D341Med (cell line): ENCODE measurements around the gene PLEKHG7.
"Not testable (repeated sequence)": the region's sequence is repeated elsewhere in the genome, so short reads cannot be mapped to it uniquely, and the experiment has no call there.

ENCODE experiments used
- DNase-seq: peaks from one replicate; pipeline ENCODE4 v3.0.0; 2012; ENCODE audit warnings: low spot score

Gene PLEKHG7, protein sequence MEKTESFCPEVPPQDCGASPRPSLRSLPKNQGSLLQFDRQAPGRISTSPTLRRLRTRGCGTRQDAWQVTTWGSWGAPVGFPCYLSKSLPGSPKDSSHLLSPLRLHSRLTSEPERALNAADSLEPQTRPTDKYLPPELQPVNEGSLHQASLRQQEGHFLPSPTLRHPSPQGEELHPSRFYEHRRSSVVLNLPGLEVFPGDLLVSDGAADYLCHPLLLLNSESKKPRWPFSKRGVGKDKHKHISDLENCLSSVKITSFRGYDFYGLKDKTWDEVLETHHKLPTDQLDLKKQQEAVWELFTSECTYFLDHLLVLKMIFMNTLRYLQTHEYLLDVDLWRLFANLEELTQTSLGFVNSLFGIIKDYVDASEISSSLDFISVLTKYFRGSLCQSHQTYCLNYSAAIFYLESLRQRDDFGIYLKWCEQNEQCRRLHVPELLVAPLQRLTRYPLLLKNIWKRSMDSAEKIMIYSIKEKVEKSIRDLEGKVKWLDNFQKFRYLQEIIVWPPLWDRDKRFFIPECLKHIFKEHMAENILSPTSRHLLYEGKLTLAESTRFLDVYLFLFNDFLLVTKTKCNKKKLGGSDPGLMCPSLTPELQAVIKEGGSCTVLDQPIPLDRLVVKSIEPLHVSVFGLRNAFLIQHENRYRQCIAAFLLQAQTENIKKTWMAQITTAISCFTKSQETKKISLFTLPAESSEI

DNA sequence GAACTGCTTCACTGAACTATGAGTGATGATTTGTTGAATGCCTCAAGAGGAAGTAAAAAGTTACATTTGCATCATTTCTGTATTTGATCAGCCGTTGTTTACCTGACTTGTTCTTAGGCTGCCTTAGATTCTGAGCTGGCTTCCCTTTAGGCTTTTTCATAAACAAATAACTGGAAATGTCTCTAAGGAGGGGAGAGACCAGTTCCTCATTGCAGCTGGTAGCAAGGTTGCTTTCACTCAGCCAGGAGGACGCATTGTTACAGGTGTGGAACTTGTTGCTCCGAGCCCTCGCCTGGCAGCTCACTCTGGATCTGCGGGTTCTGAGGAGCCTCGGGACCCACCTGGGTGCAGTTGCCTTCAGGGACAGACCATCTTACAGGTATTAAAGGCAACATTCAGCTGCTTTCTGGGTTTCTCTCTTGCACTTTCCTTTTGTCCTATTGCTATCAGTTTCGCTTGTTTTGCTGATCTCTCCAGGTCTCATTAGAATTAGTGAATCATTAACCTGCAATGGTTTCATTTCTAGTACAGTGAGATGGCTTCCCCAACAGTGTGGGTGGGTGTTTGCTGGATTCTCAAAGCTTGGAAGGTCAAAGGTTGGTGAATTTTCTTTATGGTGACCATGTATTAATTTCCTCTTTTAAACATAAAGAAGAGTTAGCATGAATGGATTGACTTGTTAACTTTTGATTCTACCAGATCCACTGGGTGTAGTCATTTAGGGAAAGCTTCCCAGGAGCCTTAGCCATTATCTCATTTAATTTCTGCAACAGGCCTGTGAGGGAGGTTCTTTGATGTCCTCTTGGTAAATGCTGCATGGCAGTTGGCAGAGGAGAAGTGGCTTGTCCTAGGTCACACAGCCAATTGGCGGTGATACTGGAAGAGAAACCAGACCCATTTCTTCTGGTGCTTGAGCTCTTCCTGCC, at the start of gene PLEKHG7:
TSS of gene PLEKHG7 (plus strand) at position 236 of the 926 bp plus-strand sequence. CDS start 3,643 bp downstream, outside the sequence.
- no peak for DNase-seq

DNA sequence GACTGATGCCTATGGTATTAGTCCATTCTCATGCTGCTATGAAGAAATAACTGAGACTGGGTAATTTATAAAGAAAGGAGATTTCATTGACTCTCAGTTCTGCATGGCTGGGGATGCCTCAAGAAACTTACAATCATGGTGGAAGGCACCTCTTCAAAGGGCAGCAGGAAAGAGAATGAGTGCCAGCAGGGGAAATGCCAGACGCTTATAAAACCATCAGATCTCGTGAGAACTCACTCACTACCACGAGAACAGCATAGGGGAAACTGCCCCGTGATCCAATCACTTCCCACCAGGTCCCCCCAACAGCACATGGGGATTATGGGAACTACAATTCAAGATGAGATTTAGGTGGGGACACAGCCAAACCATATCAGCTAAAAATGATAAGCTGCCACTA, 48.5 kb upstream of the PLEKHG7 start:
- DNase-seq: not testable (repeated sequence)

DNA sequence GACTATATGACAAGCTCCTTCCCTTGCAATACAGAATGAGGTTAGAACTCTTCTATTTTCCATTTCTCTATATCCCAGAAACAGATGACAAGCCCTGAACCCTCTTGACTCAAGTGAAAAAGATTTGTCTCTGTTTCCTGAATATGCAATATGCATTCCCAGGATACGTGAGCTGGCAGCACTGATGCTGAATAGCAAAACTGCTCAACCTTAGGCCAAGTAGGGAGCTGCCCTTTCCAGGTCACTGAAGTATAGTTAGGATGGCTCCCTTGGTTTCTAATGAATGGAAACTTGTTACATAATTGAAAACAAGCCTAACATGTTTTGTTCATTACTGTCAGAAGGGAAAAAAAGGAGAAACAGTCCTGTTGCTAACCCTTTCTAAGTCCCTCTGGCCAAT, 47.9 kb upstream of the PLEKHG7 start:
- DNase-seq: no peak

DNA sequence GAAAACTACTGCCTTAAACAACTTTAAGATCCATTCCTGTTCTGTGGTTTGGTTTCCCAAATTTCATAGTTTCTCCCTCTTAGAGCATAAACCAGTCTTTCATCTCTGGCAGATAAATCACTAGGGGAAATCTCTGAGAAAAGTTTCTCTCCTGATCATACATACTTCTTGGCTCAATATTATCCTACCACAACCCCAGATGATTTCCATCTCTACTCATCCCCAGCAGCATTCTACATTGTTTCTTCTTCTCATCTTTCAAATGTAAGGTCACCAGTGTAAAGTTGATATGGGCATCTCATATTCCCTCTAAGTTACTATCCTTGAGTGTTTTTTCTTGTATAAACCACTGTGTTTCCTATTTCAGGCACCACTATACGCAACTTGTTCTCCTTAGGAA, 45.9 kb upstream of the PLEKHG7 start:
- DNase-seq: no peak

DNA sequence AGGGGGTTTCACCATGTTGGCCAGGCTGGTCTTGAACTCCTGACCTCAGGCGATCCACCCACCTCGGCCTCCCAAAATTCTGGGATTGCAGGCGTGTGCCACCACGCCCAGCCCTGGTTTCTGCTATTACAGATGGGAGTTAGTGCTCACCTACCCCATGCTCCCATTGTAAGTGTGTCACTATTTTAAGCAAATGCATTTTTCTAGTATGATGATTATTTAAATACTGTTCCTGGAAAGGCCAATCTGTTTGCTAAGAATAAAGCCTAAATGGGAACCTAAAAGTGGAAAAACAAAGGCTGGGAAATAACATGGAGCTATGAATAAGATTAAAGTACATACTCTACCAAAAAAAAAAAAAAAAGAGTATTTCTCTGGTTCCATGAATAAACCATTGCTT, 45.0 kb upstream of the PLEKHG7 start:
- DNase-seq: no peak

DNA sequence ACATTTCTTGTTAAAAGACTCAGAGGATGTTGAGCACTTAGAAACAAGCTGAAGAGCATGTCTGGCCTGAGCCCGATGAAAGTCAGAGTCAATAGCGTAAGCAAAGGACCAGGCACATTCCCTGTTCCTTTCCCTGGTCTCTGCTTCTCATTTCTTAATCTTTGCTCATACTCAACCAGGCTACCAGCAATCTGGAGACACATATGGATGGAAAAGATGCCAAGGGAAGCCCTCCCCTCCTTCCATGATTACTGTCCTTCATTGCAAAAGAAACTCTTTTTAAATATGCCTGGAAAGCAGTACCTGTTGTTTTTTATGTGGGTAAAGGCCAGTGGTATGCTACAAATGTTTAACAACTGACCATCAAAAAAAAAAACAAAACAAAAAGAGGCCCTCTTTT, 44.2 kb upstream of the PLEKHG7 start:
- no peak for DNase-seq

DNA sequence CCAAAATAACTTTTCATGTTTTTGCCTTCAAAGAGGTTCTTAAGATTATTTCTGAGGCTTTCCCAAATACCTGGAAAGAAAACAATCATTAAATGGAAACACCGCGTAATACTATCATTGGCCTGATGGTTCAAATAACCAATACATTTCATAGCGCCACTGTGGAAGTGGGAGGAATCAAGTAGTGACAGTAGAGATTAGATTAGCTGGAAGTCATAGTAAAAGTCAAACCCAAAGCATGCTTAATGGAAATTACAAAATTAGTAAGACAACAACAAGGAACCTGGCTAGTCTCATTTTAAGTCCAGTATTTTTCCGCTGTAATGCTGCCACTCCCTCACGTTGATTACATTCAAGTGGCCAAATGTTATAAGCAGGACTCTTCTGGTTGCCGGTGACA, 41.5 kb upstream of the PLEKHG7 start:
- DNase-seq: no peak

DNA sequence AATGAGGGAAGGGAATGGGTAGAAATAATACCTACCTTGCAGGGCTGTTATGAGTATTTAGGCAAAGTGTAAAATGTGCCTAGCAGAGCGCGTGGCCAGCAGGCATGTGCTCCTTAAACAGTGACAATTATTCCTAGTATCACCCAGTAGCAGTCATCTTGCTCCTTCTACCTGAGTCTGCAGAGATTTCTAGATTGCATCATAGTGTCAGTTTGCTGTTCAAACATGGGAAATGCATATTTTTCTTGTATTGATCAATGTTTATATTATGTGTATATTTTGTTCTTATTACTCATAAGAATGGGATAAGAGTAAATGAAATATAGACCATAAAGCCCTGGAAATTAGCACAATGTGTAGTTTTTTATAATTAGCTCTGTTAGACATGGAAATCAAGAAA, 37.3 kb upstream of the PLEKHG7 start:
- DNase-seq: no peak

DNA sequence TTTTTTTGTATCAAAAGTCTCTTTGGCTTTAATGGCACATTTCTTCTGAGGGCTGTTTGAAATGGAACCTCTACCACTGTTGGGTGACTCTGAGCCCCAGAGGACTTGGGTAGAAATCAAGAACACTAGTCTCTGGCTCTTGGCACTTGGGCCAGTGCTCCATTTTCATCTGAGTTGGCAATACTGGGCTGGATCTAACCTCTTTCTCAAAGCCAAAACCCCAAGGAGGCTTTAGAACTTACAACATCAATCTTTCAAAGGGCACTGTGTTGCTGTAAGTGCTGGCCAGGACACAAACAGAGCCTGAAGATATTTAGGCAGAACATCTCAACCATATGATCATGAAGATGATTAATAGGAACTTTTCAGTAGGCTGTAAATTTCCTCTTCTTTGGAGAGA, 34.0 kb upstream of the PLEKHG7 start:
- DNase-seq: no peak

DNA sequence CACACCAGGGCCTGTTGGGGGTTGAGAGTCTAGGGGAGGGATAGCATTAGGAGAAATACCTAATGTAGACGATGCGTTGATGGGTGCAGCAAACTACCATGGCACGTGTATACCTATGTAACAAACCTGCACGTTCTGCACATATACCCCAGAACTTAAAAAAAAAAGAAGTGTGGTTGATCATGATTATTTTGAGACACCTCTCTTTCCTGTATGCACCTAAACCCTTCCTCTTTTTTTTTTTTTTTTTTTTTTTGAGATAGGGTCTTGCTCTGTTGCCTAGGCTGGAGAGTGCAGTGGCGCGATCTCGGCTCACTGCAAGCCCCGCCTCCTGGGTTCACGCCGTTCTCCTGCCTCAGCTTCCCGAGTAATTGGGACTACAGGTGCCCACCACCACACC, 31.3 kb upstream of the PLEKHG7 start:
- not testable (repeated sequence) for DNase-seq

DNA sequence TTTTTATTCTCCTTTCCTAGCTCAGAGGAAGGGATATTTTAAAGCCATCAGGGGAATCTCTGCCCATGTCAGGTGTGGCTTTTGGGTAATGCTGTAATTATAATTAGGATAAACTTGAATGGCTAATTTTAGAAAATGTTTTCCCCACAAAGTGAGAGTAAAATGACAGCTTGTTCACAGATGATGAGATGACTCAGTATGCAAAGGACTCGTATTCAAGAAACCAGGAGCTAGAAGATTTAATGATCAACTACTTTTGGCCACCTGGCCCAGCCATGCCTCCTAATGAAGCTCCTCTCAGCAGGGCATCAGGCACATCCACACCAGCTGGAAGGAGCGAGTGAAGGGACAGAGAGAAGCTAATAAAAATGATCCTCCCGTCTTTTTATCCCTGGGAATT, 29.0 kb upstream of the PLEKHG7 start:
- no peak for DNase-seq

DNA sequence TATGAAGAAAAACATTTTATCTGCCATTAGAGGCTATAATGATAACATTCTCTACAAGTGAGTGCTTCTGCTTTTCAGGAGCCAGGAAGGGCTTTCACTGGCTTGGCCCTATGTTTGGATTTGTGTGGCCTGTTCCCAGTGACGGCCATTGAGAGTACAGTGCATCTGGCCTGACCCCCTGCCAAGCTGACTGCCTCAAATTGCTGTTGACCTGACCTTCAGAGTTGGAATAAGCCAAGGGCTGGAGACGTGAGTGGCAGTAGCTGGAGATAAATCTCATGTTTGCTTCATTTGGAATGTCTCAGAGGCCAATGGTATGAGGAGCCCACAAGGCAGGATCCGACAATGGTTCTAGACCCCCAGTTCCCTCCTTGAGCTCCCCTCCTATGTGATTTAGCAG, 28.3 kb upstream of the PLEKHG7 start:
- no peak for DNase-seq

DNA sequence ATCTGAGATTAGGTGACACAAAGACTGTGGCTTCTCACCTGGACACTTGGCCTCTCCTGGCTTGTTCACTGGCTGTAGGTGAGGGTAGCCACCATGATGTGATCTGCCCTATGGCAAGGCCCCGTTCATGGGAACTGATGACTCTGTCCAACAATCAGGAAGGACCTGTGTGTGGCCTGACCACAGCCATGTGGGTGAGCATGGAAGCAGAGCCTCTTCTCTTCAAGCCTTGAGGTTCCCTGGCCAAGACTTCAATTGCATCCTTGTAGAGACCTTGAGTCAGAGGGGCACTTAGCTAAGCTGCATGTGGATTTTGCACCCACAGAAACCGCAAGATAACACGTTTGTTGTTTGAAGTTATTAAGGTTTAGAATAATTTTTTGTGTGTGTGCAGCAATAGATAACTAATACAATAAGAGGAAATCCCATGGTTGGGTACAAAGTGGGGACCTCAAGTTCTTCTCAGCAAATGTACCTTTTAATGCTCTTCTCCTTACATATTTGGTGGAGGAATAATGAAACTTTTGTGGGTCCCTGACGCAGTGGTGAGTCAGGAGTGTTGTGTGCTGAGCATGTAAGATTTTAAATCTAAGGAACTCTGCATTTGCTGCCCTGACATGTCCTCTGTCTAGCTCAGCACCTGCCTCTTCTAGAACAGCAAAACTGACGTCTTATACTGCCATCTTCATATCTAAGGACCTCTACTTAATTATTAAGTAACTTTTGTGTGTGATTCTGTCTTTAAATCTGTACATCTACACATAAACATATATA, 27.5 kb upstream of the PLEKHG7 start:
- no peak for DNase-seq

DNA sequence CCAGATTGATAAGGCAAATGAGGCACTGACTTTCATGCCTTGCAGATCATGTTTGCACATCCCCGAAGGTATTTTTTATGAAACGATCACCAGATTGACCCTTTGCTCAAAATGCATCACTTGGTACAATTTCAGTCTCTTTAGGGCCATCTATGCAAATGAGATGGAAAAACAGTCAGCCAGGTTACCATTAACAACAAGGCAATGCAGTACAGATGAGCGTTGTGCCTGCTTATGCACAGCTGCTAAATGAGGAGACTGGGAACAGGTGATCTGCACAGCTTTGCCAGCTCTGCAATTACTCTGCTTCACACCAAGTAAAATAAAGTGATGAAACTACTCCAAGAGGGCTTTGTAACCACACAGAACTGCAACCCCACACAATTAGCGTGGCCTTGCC, 26.1 kb upstream of the PLEKHG7 start:
- DNase-seq: no peak

DNA sequence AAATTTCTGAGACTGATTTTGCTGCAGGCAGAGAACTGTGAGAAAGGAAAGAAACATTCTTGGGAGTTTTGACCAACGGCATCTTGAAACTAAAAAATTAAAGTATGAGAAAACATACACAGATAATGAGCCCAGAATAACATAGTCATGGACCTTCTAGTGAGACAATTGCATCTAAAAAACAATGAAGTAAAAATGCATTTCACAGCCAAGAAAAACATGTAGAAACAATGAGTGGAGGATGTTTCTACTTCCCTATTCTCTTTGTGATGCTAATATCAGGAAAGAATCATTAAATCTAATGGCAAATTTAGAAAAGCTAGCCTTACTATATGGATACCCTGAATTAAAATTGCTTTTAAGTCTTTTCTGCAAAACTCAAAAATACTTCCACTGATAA, 12.2 kb upstream of the PLEKHG7 start:
- no peak for DNase-seq

DNA sequence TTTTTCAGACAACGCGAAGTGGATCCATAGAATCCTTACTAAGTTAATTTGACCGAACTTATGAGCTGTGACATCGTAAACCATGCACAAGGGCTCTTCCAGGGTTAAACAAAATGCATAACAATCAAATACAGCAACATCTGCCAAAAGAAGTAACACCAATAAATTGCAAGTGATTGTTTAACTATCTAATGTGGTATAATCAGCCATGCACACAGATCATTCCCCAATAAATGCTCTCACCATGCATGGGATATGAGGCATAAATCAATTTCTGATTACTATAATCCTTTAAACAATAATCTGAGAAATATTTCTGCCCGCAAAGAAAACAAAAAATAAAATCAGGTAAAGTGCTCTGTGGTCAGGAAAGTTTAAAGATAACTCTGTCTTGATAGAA, 7.7 kb upstream of the PLEKHG7 start:
- DNase-seq: no peak

DNA sequence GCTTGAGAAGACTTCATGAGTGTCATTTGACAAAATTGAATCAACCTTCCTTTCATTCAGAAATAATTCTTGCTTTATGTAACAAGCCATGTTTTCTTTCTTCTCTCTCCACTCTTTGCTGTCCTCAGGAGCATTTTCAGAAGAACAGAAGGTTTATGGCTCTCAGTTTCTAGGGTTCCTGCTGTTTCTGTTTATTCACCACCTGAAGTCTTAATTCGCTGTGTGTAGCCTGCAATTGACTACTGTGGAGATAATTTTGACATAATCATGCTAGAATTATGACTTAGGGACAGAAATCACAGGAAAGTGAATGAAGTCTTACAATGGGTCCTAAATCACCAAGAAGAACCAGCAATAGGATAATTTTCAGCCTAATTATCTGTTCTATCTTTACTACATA, 7.2 kb upstream of the PLEKHG7 start:
- DNase-seq: no peak

DNA sequence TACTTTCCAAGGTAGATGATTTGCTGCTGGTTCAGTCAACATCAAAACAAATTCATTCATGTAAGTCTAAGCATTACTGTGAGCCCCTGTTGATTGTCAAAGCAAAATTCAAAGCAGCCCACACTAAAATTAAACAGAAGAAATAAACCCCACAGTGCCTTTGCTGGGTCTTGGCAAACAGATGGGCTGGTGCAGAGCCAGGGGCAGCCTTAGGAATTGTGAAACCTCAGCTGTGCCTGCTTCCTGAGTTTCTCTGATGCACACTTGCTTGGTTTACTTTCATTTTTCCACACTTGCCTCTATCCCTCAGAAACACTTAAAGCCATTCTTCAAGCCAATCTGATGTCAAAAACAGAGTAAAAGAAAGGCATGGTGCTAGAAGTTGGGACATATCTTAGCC, 6.6 kb upstream of the PLEKHG7 start:
- DNase-seq: no peak

DNA sequence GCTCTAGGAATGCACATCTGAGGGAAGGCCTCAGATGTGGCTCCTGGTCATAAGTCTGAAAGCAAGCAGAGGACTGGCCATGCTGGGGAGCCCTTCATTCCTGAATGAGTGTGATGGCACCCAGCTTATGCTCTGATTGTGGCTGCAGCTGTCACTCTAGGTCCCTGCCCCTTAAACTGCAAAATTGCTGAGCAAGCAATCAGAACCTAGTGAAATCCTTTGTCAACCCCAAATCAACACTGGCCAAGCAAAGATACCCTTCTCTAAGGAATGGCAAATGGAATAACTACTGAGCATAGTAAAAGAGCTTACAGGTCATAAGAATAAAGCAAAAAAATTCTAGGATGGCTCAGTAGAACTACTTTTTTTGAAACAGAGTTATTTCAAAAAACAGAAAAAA, 4.3 kb upstream of the PLEKHG7 start:
- no peak for DNase-seq

DNA sequence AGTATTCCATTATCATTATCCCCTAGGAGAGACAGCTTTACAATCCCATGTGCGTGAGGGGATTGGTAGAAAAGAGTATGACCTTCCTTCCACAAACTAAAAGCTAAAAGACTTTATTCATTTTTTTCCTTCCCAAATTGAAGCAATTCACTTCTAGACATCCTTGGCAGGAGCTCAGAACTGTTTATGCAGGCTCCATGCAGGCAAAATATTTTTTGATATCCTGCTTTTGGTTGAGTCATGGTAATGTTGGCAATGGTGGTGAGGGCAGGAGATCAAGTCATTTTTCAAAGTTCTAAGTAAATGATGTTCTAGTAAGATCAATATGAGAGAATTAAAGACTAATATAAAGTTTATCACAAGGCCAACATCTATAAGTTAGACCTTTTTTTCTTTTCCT, 1.3 kb upstream of the PLEKHG7 start:
- no peak for DNase-seq

DNA sequence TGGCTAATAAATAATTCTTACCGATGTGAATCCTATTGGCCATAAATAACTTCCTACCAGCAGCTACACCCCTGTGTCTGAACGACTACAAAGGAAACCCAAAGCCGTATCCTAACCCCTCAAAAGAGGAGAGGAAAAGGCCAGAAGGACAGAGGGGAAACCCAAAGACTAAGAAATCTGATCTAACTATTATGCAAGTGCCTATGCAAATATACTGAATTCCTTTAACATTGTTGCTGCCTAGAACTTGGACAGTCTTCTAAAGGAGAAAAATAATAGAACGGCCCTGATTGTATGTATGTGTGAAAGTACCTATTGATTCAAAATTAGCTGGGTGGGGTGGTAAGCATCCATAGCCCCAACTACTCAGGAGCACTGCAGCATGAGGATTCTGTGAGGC, 997 bp downstream of the PLEKHG7 start:
- DNase-seq: no peak

DNA sequence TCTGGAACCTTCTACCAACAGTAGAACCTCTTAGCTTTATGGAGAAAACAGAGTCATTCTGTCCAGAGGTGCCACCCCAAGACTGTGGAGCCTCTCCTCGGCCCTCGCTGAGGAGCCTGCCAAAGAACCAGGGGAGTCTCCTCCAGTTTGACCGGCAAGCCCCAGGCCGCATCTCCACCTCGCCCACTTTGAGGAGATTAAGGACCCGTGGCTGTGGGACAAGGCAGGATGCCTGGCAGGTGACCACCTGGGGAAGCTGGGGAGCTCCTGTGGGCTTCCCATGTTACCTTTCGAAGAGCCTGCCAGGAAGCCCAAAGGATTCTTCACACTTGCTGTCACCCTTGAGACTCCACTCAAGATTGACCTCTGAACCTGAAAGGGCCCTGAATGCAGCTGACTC, 3.8 kb downstream of the PLEKHG7 start:
- DNase-seq: no peak
